HepG2 (cell line): Measurements from ENCODE around the gene CDH13. TPM values are rescaled to one million over a fixed set of nuclear protein-coding genes. Genes with fewer than 3 reads are reported as not detected.

Source experiments
- ATAC-seq: fragments of 200-7000 bp; cut with Tn5 transposase; 3 replicates; pipeline ENCODE4 v1.9.1; 2020; ENCODE audit warnings: mild to moderate bottlenecking, moderate library complexity
- BruUV-seq: library from RNA; stranded (reverse); fragments of 400-500 nt; replicated peaks from 2 replicates; lab custom pipeline; 2021; lab: Mats Ljungman, UMichigan
- CTCF ChIA-PET: fragments of 300-600 bp; formaldehyde crosslinking; extraction: SDS; loops from one replicate; lab custom pipeline; 2021; ENCODE audit warnings: low total read pairs, inconsistent platforms, low intra/inter-chr PET ratio; lab: Yijun Ruan, JAX
- POLR2A ChIA-PET: fragments of 350-600 bp; sonication (Branson Sonifier 250); formaldehyde crosslinking; loops from one replicate; lab custom pipeline; 2020; ENCODE audit warnings: antibody characterized with exemption, inconsistent platforms; lab: Yijun Ruan, JAX
- DNase-seq: peaks from one replicate; pipeline ENCODE4 v3.0.0-alpha.2; 2015; ENCODE audit warnings: low spot score
- FAIRE-seq: peaks from 3 replicates; lab custom pipeline; 2011; peaks lifted over from hg19 to GRCh38; lab: Jason Lieb, UNC
- H2AFZ ChIP-seq: one replicate; pipeline ENCODE4 v1.6.1; 2011; ENCODE audit warnings: low read length, inconsistent platforms
- H3K27ac ChIP-seq: fragments of 300-600 bp; 3 replicates; pipeline ENCODE4 v1.8.0; 2011; ENCODE audit warnings: mixed run types, mild to moderate bottlenecking, mixed read lengths, low read length, inconsistent platforms; ENCODE audit not compliant: insufficient read depth; ENCODE audit errors: extremely low read length
- H3K27me3 ChIP-seq, 2 experiments: fragments of 200-600 bp in 1 of 2; 2 replicates in 1 of 2; 3 replicates in 1 of 2; pipeline versions ENCODE4 v1.6.0 to v1.8.0; 2011; ENCODE audit warnings: low read length in 2 of 2, mild to moderate bottlenecking in 2 of 2, moderate library complexity in 2 of 2, inconsistent platforms in 1 of 2; ENCODE audit not compliant: insufficient read depth in 2 of 2, control insufficient read depth in 1 of 2
- H3K36me3 ChIP-seq, 2 experiments: fragments of 200-600 bp in 1 of 2; replicated peaks in 1 of 2; 2 replicates in 1 of 2; 3 replicates in 1 of 2; pipeline versions ENCODE4 v1.5.1 to v1.8.0; 2011; ENCODE audit warnings: low read length in 2 of 2, inconsistent platforms in 1 of 2; ENCODE audit not compliant: insufficient read depth in 2 of 2, control insufficient read depth in 1 of 2
- H3K4me1 ChIP-seq: 2 replicates; pipeline ENCODE4 v1.5.1; 2012; ENCODE audit warnings: low read length, inconsistent platforms; ENCODE audit not compliant: insufficient read depth
- H3K4me2 ChIP-seq: 2 replicates; pipeline ENCODE4 v1.6.0; 2011; ENCODE audit warnings: low read depth, low read length, inconsistent platforms
- H3K4me3 ChIP-seq, 3 experiments: fragments of 200-600 bp in 1 of 3; sonication (generic), shearing (Covaris generic) in 1 of 3; replicated peaks in 1 of 3; 2 replicates each; pipeline ENCODE4 v1.5.1; 2011 to 2016; ENCODE audit warnings: low read length in 3 of 3, inconsistent platforms in 2 of 3, low read depth in 2 of 3, mild to moderate bottlenecking in 2 of 3, control low read depth in 1 of 3, mixed read lengths in 1 of 3; ENCODE audit not compliant: insufficient read depth in 1 of 3
- H3K79me2 ChIP-seq: one replicate; pipeline ENCODE4 v1.6.1; 2011; ENCODE audit warnings: low read length, inconsistent platforms; ENCODE audit not compliant: insufficient read depth
- H3K9ac ChIP-seq: 2 replicates; pipeline ENCODE4 v1.6.0; 2011; ENCODE audit warnings: mild to moderate bottlenecking, low read depth, low read length, inconsistent platforms; ENCODE audit not compliant: insufficient read depth
- H3K9me3 ChIP-seq: 2 replicates; pipeline ENCODE4 v1.5.1; 2012; ENCODE audit warnings: mild to moderate bottlenecking, low read length
- H4K20me1 ChIP-seq: 2 replicates; pipeline ENCODE4 v1.6.0; 2011; ENCODE audit warnings: inconsistent platforms, mild to moderate bottlenecking, low read length, moderate library complexity; ENCODE audit not compliant: insufficient read depth
- ARNT2 ChIP-seq: sonication (generic); formaldehyde crosslinking; IDR thresholded peaks from 2 replicates; pipeline ENCODE4 v1.8.0; 2022; ENCODE audit warnings: mild to moderate bottlenecking, low read depth, missing genetic modification reagents, moderate library complexity
- ATF4 ChIP-seq, 2 experiments: fragments of 450-650 bp in 1 of 2; sonication (generic) in 1 of 2; formaldehyde crosslinking; IDR thresholded peaks; 2 replicates each; pipeline versions ENCODE4 v1.5.0 to v1.8.0; 2020 to 2022; ENCODE audit warnings: mild to moderate bottlenecking in 1 of 2, missing genetic modification reagents in 1 of 2
- CBX5 ChIP-seq: sonication (generic); formaldehyde crosslinking; IDR thresholded peaks from 2 replicates; pipeline ENCODE4 v1.4.0; 2020; ENCODE audit warnings: missing genetic modification reagents, borderline replicate concordance
- FOXA1 ChIP-seq, 2 experiments: fragments of 450-650 bp in 1 of 2; sonication (generic) in 1 of 2; formaldehyde crosslinking in 1 of 2; IDR thresholded peaks; 2 replicates each; pipeline versions ENCODE4 v1.4.0 to v1.6.1; 2016 to 2020; ENCODE audit warnings: missing genetic modification reagents in 1 of 2
- FOXA3 ChIP-seq: IDR thresholded peaks from 2 replicates; pipeline ENCODE4 v1.6.1; 2016; ENCODE audit warnings: missing genetic modification reagents, missing compliant biosample characterization
- FOXK1 ChIP-seq: sonication (generic); formaldehyde crosslinking; IDR thresholded peaks from 2 replicates; pipeline ENCODE4 v1.4.0; 2020; ENCODE audit warnings: low read depth, missing genetic modification reagents, borderline replicate concordance
- FOXP1 ChIP-seq, 2 experiments: fragments of 450-650 bp in 1 of 2; IDR thresholded peaks; 2 replicates each; pipeline ENCODE4 v1.6.1; 2017 to 2018; ENCODE audit warnings: antibody characterized with exemption in 1 of 2
- GTF3A ChIP-seq: sonication (generic); formaldehyde crosslinking; conservative IDR thresholded peaks from 2 replicates; pipeline ENCODE4 v1.4.0; 2020; ENCODE audit warnings: mild to moderate bottlenecking, missing genetic modification reagents
- SNAPC2 ChIP-seq: sonication (generic); formaldehyde crosslinking; IDR thresholded peaks from 2 replicates; pipeline ENCODE4 v1.8.1; 2022; ENCODE audit warnings: mild to moderate bottlenecking, missing genetic modification reagents
- SOX5 ChIP-seq: IDR thresholded peaks from 2 replicates; pipeline ENCODE4 v1.6.1; 2016; ENCODE audit warnings: borderline replicate concordance
- ZBTB39 ChIP-seq: sonication (generic); formaldehyde crosslinking; IDR thresholded peaks from 2 replicates; pipeline ENCODE4 v1.5.0; 2020; ENCODE audit warnings: missing genetic modification reagents
- ZKSCAN1 ChIP-seq: fragments of 150-350 bp; IDR thresholded peaks from 2 replicates; pipeline ENCODE4 v1.6.1; 2014; ENCODE audit warnings: low read length
- ZMAT5 ChIP-seq: sonication (generic); formaldehyde crosslinking; IDR thresholded peaks from 2 replicates; pipeline ENCODE4 v1.5.0; 2020; ENCODE audit warnings: mild to moderate bottlenecking, low read depth, missing genetic modification reagents, borderline replicate concordance
- ZNF563 ChIP-seq: sonication (generic); formaldehyde crosslinking; IDR thresholded peaks from 2 replicates; pipeline ENCODE4 v1.8.0; 2022; ENCODE audit warnings: mild to moderate bottlenecking, moderate library complexity, missing genetic modification reagents
- WGBS: methylation state at CpG from one replicate; pipeline ENCODE4 v1.1.6; 2017; ENCODE audit warnings: low lambda C conversion rate; 5-methylcytosine and 5-hydroxymethylcytosine counted together
- in situ Hi-C: cut with HindIII; loops from 2 replicates; pipeline ENCODE4 v1.10.0; 2017; ENCODE audit warnings: low pct_unique_long_range_greater_than_20kb; ENCODE audit not compliant: extremely low pct_ligation_motif_present
- intact Hi-C: fragments of 100-400 bp; cut with micrococcal nuclease; formaldehyde crosslinking; loops from one replicate; pipeline ENCODE4 v1.10.0; 2022; ENCODE audit not compliant: unreplicated experiment
- polyA plus RNA-seq, 8 experiments: library from polyadenylated mRNA; depleted of rRNA in 3 of 8; stranded (reverse) in 7 of 8; unstranded in 1 of 8; fragments of >200 nt; fragmentation: Illumina TruSeq in 4 of 8; extraction: Trizol in 4 of 8; gene quantifications; 2 replicates each; pipeline versions ENCODE4 v1.2.1 to v1.2.3, GENCODE V29; 2011 to 2016; ENCODE audit warnings: low read depth in 4 of 8, missing spikeins in 1 of 8, mixed read lengths in 1 of 8; ENCODE audit not compliant: insufficient read depth in 1 of 8
- total RNA-seq, 5 experiments: library from RNA; depleted of rRNA; stranded (reverse); fragments of >200 nt; fragmentation: Illumina TruSeq; extraction: Trizol; gene quantifications; 2 replicates each; pipeline ENCODE4 v1.2.3, GENCODE V29; 2016; ENCODE audit warnings: low read depth in 1 of 5

The CDH13 gene
- total and polyA plus RNA-seq, 2 of the 13 experiments (the other 11 are each of a cell fraction or from before 2014, with no cell fraction given), result not detected

- no TSS peak for BruUV-seq
- Histone ChIP-seq H3K4me3 (no peak overlapping the region), H3K9ac (no peak overlapping the region), H4K20me1 (no peaks in the 10 kb centered on the region), H3K27me3 (no peaks in the 10 kb centered on the region; a peak in 1 of 5 replicates), H3K4me1 (peaks cover 22% of the 10 kb centered on the region), H3K36me3 (no peaks in the 10 kb centered on the region), H3K79me2 (no peaks in the 10 kb centered on the region), H2AFZ (no peak overlapping the region), H3K27ac (no peak overlapping the region), H3K9me3 (no peaks in the 10 kb centered on the region), H3K4me2 (no peak overlapping the region)
- CTCF ChIA-PET, result no interaction called here
- no peak for DNase-seq
- no peak for ATAC-seq
- FAIRE-seq, result no peak
- intact Hi-C loops, result no loop called here
- TF ChIP-seq GTF3A (CRISPR knock-in tag) (no peak), ATF4 (CRISPR knock-in tag; IDR thresholded peaks at IDR 0.05) (0 out of 4 replicates have a peak, but pooled peaks of 1 of the 2 experiments have one; percentile 20)
- POLR2A ChIA-PET, result no interaction called here
- WGBS, result 40% methylated on average over 7 of the region's 7 CpGs
- in situ Hi-C loops, result no loop called here
Measured at GRCh38 chr16:82651921-82652601, 25.3 kb downstream of the CDH13 start.

- H3K4me1 ChIP-seq, result peaks cover 22% of the 10 kb centered on the region
- in situ Hi-C loops (no loop called here), intact Hi-C loops (no loop called here)
- H3K36me3 ChIP-seq, result no peaks in the 10 kb centered on the region
- no peak overlapping the region for H3K27ac ChIP-seq
- H3K27me3 ChIP-seq, result no peaks in the 10 kb centered on the region; a peak in 1 of 5 replicates
- no peak overlapping the region for H3K4me3 ChIP-seq
- ChIA-PET POLR2A (no interaction called here), CTCF (no interaction called here)
- H3K9ac ChIP-seq, result no peak overlapping the region
- no peak for ATAC-seq
- DNase-seq, result no peak
- H3K9me3 ChIP-seq, result no peaks in the 10 kb centered on the region
- FAIRE-seq, result no peak
- 0% methylated on average over 4 of the region's 4 CpGs for WGBS
- no peak overlapping the region for H3K4me2 ChIP-seq
- no peaks in the 10 kb centered on the region for H4K20me1 ChIP-seq
- no TSS peak for BruUV-seq
- no peaks in the 10 kb centered on the region for H3K79me2 ChIP-seq
- no peak overlapping the region for H2AFZ ChIP-seq
- TF ChIP-seq ZNF563, result no peak
- no peak for TF ChIP-seq SNAPC2 (CRISPR knock-in tag)
- 0 out of 2 replicates have a peak, but pooled peaks have one; percentile 23 for TF ChIP-seq SOX5 (CRISPR knock-in tag)
- TF ChIP-seq ARNT2, result no peak
- TF ChIP-seq FOXK1 (CRISPR knock-in tag), result peak; percentile 17; the same call in 1 of the 2 replicates
- no peak for TF ChIP-seq FOXP1 (IDR thresholded peaks at IDR 0.05)
- TF ChIP-seq FOXP1 (CRISPR knock-in tag; IDR thresholded peaks at IDR 0.05), result peak; percentile 53; the same call in 1 of the 2 replicates
- TF ChIP-seq FOXA3 (CRISPR knock-in tag), result peak; percentile 51; the same call in 1 of the 2 replicates
- no peak for TF ChIP-seq ZKSCAN1
- TF ChIP-seq ZBTB39, result no peak
- no peak for TF ChIP-seq FOXA1 (IDR thresholded peaks at IDR 0.05)
- TF ChIP-seq FOXA1 (CRISPR knock-in tag; IDR thresholded peaks at IDR 0.05), result 0 out of 2 replicates have a peak, but pooled peaks have one; percentile 30
- TF ChIP-seq ZMAT5 (CRISPR knock-in tag), result no peak
- TF ChIP-seq CBX5 (CRISPR knock-in tag), result no peak
Measured at GRCh38 chr16:82652826-82653225, 26.1 kb downstream of the CDH13 start.
